ENCODE measurements around the gene SLC19A2.
A peak's percentile ranks its signal among the peaks of the same experiment; 100 is the strongest.

SLC19A2 gene

GRCh38 chr1:169473347-169473746 lies 12.4 kb downstream of the SLC19A2 start:
- DNase-seq = no peak

GRCh38 chr1:169472738-169473137 lies 13.0 kb downstream of the SLC19A2 start:
- DNase-seq = no peak

DNA sequence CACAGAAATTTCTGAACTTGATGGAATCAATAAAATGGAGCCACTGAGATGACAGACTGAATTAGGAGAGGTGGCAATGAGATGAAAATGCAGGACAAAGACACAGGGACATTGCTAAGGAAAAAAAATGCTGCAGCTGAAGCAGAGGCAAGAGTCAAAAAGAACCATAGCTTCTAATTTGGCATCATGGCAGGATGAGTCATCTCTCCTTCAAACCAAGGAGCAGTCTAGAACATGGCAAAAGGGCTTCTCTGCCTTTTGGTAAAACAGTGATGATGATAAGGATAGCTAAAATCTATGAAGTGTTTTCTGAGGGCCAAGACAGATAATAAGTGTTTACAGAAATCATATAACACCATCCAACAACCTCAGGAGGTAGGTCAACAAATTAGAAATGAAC lies 16.8 kb downstream of the SLC19A2 start:
- DNase-seq = no peak

DNA sequence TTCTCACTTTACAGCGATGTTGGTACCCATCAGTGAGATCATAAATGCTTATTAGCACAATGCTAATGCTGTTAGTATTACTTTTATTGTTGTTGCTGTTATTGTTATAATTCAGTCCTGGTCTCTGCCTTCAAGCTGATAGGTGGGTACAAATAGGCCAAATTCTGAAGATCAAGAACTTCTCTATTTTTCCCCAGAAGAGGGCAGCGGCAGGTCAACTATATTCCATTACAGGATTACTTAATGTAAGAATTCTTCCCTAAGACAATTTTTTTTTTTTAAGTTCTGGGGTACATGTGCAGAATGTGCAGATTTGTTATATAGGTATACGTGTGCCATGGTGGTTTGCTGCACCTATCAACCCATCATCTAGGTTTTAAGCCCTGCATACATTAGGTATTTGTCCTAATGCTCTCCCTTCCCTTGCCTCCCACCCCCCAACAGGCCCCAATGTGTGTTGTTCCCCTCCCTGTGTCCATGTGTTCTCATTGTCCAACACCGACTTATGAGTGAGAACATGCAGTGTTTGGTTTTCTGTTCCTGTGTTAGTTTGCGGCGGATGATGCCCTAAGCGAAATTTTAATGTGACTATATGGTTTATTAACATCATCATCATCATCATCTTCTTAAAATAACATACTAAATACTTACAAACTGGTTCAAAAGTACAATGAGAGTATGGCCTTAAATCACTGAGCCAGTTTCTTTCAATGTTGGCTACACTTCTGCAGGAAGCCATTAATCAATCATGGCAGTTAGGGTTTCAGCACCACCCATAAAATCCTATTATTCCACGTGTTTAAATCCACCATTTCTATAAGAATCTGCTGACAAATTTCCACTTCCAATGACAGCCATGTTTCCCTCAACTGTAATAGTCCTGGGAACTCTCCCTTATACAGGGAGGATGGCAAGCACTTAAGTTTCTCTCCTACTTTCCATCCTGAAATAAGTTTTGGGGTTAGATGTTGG lies 19.2 kb downstream of the SLC19A2 start:
- DNase-seq = peak; percentile 38

GRCh38 chr1:169465281-169465680 lies 20.5 kb downstream of the SLC19A2 start:
- DNase-seq = no peak

DNA sequence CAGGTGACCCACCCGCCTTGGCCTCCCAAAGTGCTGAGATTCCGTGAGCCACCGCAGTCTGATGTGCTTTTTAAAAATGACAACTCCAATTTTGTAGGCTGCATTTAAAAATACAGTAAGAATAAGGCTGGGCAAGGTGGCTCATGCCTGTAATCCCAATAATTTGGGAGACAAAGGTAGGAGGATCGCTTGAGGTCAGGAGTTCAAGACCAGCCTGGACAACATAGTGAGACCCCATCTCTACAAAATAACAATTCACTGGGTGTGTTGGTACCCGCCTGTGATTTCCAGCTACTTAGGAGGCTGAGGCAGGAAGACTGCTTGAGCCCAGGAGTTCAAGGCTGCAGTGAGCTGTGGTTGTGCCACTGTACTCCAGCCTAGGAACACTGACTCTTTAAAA lies 23.4 kb downstream of the SLC19A2 start:
- DNase-seq = no peak

DNA sequence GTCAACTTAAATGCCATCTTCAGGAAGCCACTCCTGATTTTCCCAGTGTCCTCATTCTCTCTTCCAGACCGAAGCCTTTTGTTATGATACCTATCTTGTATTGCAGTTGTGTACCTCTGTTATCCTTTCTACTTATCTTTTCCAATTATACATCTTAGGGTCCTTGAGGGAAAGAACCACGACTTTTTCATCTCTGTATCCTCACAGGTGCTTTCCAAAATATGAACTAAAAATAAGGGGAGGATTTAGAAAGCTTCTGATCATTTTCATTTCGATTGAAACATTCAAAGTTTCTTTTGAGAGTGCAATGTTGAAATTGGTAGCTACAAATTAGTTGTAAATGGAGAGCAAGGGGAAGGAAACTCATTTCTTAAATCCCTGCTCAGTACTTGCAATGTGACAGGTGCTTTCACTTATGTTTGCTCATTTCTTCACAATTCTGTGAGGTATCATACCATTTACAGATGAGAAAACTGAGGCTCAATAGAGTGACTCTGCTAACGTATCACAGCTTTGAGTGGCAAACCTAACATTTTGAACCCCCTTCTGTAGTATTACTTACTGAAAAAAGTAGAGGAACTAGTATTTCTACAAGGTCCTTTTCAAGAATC lies 24.2 kb downstream of the SLC19A2 start:
- no peak for DNase-seq

DNA sequence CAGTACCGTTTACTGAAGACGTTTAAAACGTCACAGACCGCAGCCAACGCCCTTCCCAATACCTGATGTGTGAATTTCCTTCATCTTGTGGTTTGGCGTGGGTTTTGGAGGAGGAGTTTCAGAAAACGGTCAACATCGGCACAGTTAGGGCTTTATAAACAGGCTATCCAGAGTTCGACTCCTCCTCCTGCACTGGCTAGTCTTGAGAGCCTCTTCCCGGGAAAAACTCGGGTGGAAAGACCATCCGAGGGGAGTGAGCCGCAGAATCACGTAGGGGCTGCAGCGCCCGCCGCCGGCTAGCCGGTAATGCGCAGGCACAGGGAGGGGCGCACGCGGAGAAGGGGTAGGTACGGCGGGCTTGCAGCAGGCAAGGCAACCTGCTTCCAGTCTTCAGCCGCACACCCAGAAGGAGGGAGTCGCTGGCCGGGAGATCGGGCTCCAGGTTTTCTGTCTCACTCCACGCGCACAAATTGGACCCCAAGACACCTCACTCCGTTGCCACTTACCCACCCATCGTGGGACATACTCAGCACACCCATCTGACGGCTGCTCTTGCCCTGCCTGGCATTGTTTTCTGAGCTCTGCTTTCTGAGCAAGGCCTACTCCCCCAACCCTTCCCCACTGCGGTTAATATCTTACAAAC lies 25.4 kb downstream of the SLC19A2 start:
- no peak for DNase-seq

- DNase-seq = no peak
These were observed 28.3 kb downstream of the SLC19A2 start for GRCh38 chr1:169457443-169457842.

- DNase-seq = no peak
These were observed 29.7 kb downstream of the SLC19A2 start for GRCh38 chr1:169456029-169456428.

DNA sequence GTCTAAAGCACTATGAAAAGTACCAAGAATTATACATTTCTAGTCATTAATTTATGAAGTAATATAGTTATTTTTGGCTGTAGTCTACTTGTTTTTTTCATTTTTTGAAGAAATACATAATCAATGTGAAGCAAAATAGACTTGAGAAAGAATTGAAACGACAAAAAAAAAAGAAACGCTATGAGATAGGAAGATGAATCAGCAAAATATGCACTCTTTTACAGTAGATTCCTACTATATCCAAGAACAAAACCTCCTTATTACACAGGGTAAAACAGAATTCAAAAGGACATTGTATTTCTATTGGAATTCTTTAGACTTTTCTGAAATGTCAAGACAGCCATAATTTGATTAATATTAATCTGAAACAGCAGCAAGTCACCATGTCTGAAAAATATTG lies 32.8 kb downstream of the SLC19A2 start:
- no peak for DNase-seq

DNA sequence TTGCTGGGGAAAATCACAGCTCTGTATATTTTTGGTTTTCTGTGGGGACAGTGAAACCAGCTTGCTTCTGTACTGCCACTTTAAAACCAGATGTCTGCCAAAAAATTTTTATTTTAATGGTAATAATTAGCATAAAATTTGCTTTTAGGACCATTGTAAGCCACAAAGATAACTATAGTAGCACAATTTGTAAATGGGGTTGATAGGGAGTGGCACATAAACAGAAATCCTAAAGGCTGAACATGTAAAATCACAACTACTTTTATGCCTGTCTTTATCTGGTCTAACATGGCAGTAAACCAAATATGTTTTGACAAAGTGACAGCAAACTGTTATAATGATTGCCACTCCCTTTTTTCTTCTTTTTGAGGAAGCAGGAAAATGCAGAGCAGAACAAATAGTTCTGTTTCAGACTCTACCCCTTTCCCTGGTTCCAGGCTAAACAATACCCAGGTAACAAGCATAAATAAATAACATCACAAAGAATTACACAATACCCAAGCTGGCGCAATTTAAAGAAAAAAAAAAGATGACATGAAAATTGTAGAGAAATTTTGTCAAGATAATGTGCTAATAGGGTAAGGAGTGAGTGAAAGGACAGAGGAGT lies 34.4 kb downstream of the SLC19A2 start:
- no peak for DNase-seq

DNA sequence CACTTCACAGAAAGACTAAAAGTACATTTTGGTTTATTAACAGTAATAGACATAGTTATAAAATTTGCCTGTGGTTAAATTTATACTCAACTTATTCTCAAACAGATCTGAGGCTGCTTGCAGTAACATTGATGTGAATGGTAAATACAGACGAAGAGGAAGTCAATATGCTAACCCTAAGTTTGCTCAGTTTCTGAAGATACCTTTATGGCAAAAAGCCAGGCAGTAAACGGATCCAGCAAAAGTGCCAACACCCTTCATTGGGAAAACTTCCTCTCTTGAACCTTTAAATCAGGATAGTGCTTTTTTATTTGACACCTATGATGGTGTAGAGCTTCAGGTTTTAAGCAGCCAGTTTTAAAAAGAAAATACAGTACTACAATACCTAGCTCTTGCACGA lies 41.8 kb downstream of the SLC19A2 start:
- DNase-seq = no peak

DNA sequence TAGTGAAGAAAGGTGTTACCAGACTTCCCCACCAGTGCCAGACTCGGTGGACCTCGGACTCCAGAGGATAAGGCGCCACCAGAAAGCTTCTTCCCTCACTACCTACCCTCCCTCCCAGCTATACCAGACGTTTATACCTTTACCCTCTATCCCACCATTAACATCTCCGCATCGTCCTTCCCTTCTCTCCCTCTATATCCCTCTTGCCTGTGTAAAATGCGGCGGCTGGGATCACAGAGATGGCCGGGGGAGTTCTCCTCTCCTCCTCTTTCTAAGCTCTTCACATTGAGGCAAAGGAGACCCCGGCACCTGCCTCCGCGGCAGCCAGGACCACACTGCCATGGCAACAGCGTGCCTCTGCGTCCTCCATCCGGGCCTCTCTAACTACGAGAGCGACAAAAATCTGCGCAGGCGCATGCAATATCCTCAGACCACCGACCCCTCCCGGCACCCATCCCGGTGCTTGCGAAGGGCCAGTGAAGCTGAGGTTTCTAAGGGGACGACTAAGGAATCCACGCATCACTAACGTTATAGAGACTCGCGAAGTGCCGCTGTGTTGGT lies 58.6 kb downstream of the SLC19A2 start, which contains the start of gene CCDC181:
Gene CCDC181 (minus strand): TSS at position 394 of the 561 bp plus-strand sequence. CDS start 2,547 bp downstream, outside the sequence.
- DNase-seq = peak; percentile 95

- peak; percentile 91 for DNase-seq
These were observed 59.5 kb downstream of the SLC19A2 start for GRCh38 chr1:169426174-169426705.

DNA sequence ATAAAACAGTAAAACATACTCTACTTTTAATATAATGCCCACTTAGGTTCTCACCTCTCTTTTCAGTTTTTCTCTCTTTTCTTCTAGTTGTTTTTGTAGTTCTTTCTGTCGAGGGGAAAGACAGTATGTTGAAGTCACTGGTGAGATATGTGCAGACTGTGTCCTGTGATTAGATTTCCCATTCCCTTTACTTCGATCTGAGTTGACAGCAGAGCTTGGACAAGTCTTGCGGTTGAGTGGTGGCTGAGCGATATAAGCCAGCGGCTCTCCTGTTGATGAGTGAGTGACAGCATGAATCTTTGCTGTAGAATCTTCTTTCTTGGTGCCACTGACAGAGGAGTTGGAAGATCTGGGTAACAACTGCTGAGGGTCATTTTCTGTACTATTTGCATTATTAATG lies 64.4 kb downstream of the SLC19A2 start:
- no peak for DNase-seq

DNA sequence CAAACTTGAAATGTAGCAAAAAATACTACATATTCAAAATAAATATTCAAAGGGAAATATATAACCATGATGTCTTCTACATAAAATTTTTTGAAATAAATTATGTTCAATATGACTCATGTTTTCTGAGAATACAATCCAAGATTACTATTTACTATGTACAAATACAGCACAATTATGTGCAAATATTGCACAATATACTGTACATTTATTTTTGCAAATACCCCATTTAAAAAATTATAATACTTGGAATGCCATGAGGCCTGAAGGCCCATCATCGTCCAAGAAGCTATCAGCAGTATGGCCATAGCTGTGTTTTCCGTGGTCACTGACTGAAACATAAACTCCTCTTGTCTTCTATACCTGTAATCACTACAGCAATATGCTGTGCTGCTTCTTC lies 70.8 kb downstream of the SLC19A2 start:
- DNase-seq = no peak

All from NCI-H82 (cell line).